H1 (cell line): Measurements from ENCODE around the gene PLPP4. TPM values are rescaled to one million over a fixed set of nuclear protein-coding genes. Genes with fewer than 3 reads are reported as not detected.

ENCODE experiments used
- CTCF ChIA-PET: fragments of 300-600 bp; sonication (Branson Sonifier 250); formaldehyde crosslinking; loops from one replicate; lab custom pipeline; 2021; ENCODE audit not compliant: partially characterized antibody; lab: Charles Lee
- POLR2A ChIA-PET: fragments of 300-600 bp; sonication (Branson Sonifier 250); formaldehyde crosslinking; loops from one replicate; lab custom pipeline; 2021; ENCODE audit warnings: inconsistent platforms; ENCODE audit not compliant: partially characterized antibody; lab: Charles Lee
- DNase-seq, 2 experiments: peaks; one replicate each; pipeline versions ENCODE4 v3.0.0 to v3.0.0-alpha.2; 2010 to 2022; ENCODE audit warnings: low spot score in 2 of 2, low read depth in 1 of 2, mixed read lengths in 1 of 2
- FAIRE-seq: peaks from 2 replicates; lab custom pipeline; 2011; peaks lifted over from hg19 to GRCh38; lab: Jason Lieb, UNC
- H2AFZ ChIP-seq: 2 replicates; pipeline ENCODE4 v1.8.1; 2012; ENCODE audit warnings: low read length, inconsistent platforms
- H2AK5ac ChIP-seq: 2 replicates; pipeline ENCODE4 v1.6.1; 2013; ENCODE audit warnings: low read depth, low read length
- H2BK120ac ChIP-seq: replicated peaks from 2 replicates; pipeline ENCODE3; 2013; ENCODE audit warnings: low read depth, low read length, inconsistent platforms
- H2BK12ac ChIP-seq: 2 replicates; pipeline ENCODE4 v1.6.1; 2013; ENCODE audit warnings: low read depth, low read length
- H2BK15ac ChIP-seq: 2 replicates; pipeline ENCODE4 v1.6.1; 2013; ENCODE audit warnings: low read length
- H2BK20ac ChIP-seq: 2 replicates; pipeline ENCODE4 v1.6.1; 2013; ENCODE audit warnings: low read length
- H2BK5ac ChIP-seq: 2 replicates; pipeline ENCODE4 v1.6.1; 2013; ENCODE audit warnings: low read depth, low read length
- H3K14ac ChIP-seq: 2 replicates; pipeline ENCODE4 v1.6.1; 2013; ENCODE audit warnings: inconsistent platforms; ENCODE audit not compliant: insufficient read length
- H3K18ac ChIP-seq: 2 replicates; pipeline ENCODE4 v1.6.1; 2013; ENCODE audit warnings: low read length; ENCODE audit errors: extremely low read depth
- H3K23ac ChIP-seq: 2 replicates; pipeline ENCODE4 v1.6.1; 2013; ENCODE audit warnings: inconsistent platforms; ENCODE audit not compliant: insufficient read length
- H3K23me2 ChIP-seq: 2 replicates; pipeline ENCODE4 v1.6.1; 2013; ENCODE audit warnings: low read depth, low read length
- H3K27ac ChIP-seq: 2 replicates; pipeline ENCODE4 v1.6.1; 2011; ENCODE audit warnings: low read depth, low read length, inconsistent platforms
- H3K27me3 ChIP-seq, 4 experiments: replicated peaks in 1 of 4; 1 replicate in 1 of 4; 2 replicates in 3 of 4; pipeline versions ENCODE4 v1.6.1 to v1.8.1; 2011 to 2013; ENCODE audit warnings: low read length in 3 of 4, mild to moderate bottlenecking in 3 of 4, inconsistent platforms in 2 of 4, mixed read lengths in 2 of 4, moderate library complexity in 1 of 4; ENCODE audit not compliant: control insufficient read depth in 3 of 4, insufficient read depth in 3 of 4; ENCODE audit errors: extremely low read depth in 1 of 4
- H3K36me3 ChIP-seq, 4 experiments: 2 replicates each; pipeline versions ENCODE4 v1.6.1 to v1.8.1; 2011 to 2013; ENCODE audit warnings: mild to moderate bottlenecking in 4 of 4, low read length in 3 of 4, moderate library complexity in 2 of 4, control low read depth in 1 of 4, inconsistent platforms in 1 of 4; ENCODE audit not compliant: insufficient read depth in 4 of 4, control insufficient read depth in 2 of 4
- H3K4ac ChIP-seq: replicated peaks from 2 replicates; pipeline ENCODE3; 2013; ENCODE audit warnings: low read length, low read depth, mixed read lengths, inconsistent platforms; ENCODE audit not compliant: insufficient read length
- H3K4me1 ChIP-seq, 4 experiments: replicated peaks in 1 of 4; 1 replicate in 1 of 4; 2 replicates in 3 of 4; pipeline versions ENCODE4 v1.6.1 to v1.8.1; 2011 to 2013; ENCODE audit warnings: low read length in 3 of 4, inconsistent platforms in 2 of 4, mixed read lengths in 1 of 4; ENCODE audit not compliant: insufficient read depth in 4 of 4, control insufficient read depth in 3 of 4
- H3K4me2 ChIP-seq, 2 experiments: 2 replicates each; pipeline versions ENCODE4 v1.6.1 to v1.8.1; 2011 to 2013; ENCODE audit warnings: low read depth in 2 of 2, low read length in 2 of 2, control low read depth in 1 of 2, inconsistent platforms in 1 of 2, mild to moderate bottlenecking in 1 of 2; ENCODE audit not compliant: insufficient read depth in 1 of 2
- H3K4me3 ChIP-seq, 4 experiments: fragments of 200-600, 300-600 bp in 1 of 4; sonication (generic), shearing (Covaris generic), sonication (Bioruptor Twin) in 1 of 4; 2 replicates each; pipeline versions ENCODE4 v1.5.1 to v1.8.1; 2011 to 2016; ENCODE audit warnings: low read length in 4 of 4, low read depth in 3 of 4, control low read depth in 2 of 4, inconsistent platforms in 2 of 4, mild to moderate bottlenecking in 2 of 4, mixed read lengths in 1 of 4, moderate library complexity in 1 of 4; ENCODE audit not compliant: insufficient read depth in 2 of 4; ENCODE audit errors: extremely low read depth in 1 of 4
- H3K56ac ChIP-seq: replicated peaks from 2 replicates; pipeline ENCODE3; 2013; ENCODE audit warnings: low read depth, mild to moderate bottlenecking, mixed read lengths, low read length, inconsistent platforms; ENCODE audit not compliant: insufficient read length
- H3K79me1 ChIP-seq: 2 replicates; pipeline ENCODE4 v1.6.1; 2013; ENCODE audit warnings: low read depth, low read length, control low read depth
- H3K79me2 ChIP-seq, 2 experiments: 2 replicates each; pipeline versions ENCODE4 v1.6.1 to v1.8.1; 2012 to 2013; ENCODE audit warnings: low read length in 2 of 2, mild to moderate bottlenecking in 2 of 2, inconsistent platforms in 1 of 2; ENCODE audit not compliant: insufficient read depth in 2 of 2, control insufficient read depth in 1 of 2
- H3K9ac ChIP-seq, 4 experiments: replicated peaks in 1 of 4; 1 replicate in 1 of 4; 2 replicates in 3 of 4; pipeline versions ENCODE4 v1.6.1 to v1.8.1; 2011 to 2013; ENCODE audit warnings: low read depth in 3 of 4, low read length in 3 of 4, control low read depth in 2 of 4, mild to moderate bottlenecking in 2 of 4, moderate library complexity in 2 of 4, inconsistent platforms in 1 of 4; ENCODE audit errors: extremely low read depth in 1 of 4
- H3K9me3 ChIP-seq, 2 experiments: 2 replicates each; pipeline versions ENCODE4 v1.6.1 to v1.8.1; 2012 to 2013; ENCODE audit warnings: mild to moderate bottlenecking in 2 of 2, moderate library complexity in 2 of 2, control low read depth in 1 of 2, inconsistent platforms in 1 of 2, low read depth in 1 of 2, low read length in 1 of 2, mixed read lengths in 1 of 2; ENCODE audit not compliant: insufficient read depth in 2 of 2
- H4K20me1 ChIP-seq, 2 experiments: replicated peaks in 1 of 2; 2 replicates each; pipeline versions ENCODE3 to v1.8.1; 2011 to 2013; ENCODE audit warnings: inconsistent platforms in 2 of 2, low read length in 2 of 2, mild to moderate bottlenecking in 1 of 2; ENCODE audit not compliant: insufficient read depth in 2 of 2, control insufficient read depth in 1 of 2
- H4K5ac ChIP-seq: 2 replicates; pipeline ENCODE4 v1.6.1; 2013; ENCODE audit warnings: low read length, low read depth, mixed read lengths, inconsistent platforms; ENCODE audit not compliant: insufficient read length
- H4K8ac ChIP-seq: 2 replicates; pipeline ENCODE4 v1.8.0; 2013; ENCODE audit warnings: mild to moderate bottlenecking, moderate library complexity, low read length, inconsistent platforms; ENCODE audit not compliant: insufficient read depth; ENCODE audit errors: extremely low read depth
- H4K91ac ChIP-seq: replicated peaks from 2 replicates; pipeline ENCODE3; 2013; ENCODE audit warnings: low read length, mixed read lengths, inconsistent platforms; ENCODE audit not compliant: insufficient read length
- ASH2L ChIP-seq: fragments of 200-600, 300-600 bp; sonication (generic); IDR thresholded peaks from one replicate; pipeline ENCODE4 v1.7.1; 2017; ENCODE audit warnings: low read length
- BCL11A ChIP-seq, 2 experiments: IDR thresholded peaks; one replicate each; pipeline ENCODE4 v1.6.1; 2011; ENCODE audit warnings: low read depth in 2 of 2, low read length in 2 of 2, mild to moderate bottlenecking in 2 of 2
- BRCA1 ChIP-seq: IDR thresholded peaks from 2 replicates; pipeline ENCODE4 v1.6.1; 2012; ENCODE audit warnings: low read depth, low read length, improper control_type of control experiment
- EGR1 ChIP-seq: IDR thresholded peaks from 2 replicates; pipeline ENCODE4 v1.6.1; 2011; ENCODE audit warnings: low read depth, low read length, borderline replicate concordance
- HDAC2 ChIP-seq, 2 experiments: fragments of 300-600 bp in 1 of 2; sonication (generic) in 1 of 2; IDR thresholded peaks; 2 replicates each; pipeline ENCODE4 v1.6.1; 2011 to 2012; ENCODE audit warnings: low read depth in 2 of 2, low read length in 2 of 2, mild to moderate bottlenecking in 2 of 2, moderate library complexity in 2 of 2, borderline replicate concordance in 1 of 2, inconsistent platforms in 1 of 2
- HDAC6 ChIP-seq: IDR thresholded peaks from one replicate; pipeline ENCODE4 v1.7.1; 2012; ENCODE audit warnings: low read depth, mild to moderate bottlenecking, inconsistent platforms, low read length, moderate library complexity
- KDM1A ChIP-seq: fragments of 200-600, 300-600 bp; sonication (generic); IDR thresholded peaks from 2 replicates; pipeline ENCODE4 v1.7.1; 2016; ENCODE audit warnings: mild to moderate bottlenecking, low read length, borderline replicate concordance
- MAX ChIP-seq: IDR thresholded peaks from 2 replicates; pipeline ENCODE4 v1.6.1; 2012; ENCODE audit warnings: inconsistent platforms
- RAD21 ChIP-seq, 2 experiments: IDR thresholded peaks in 1 of 2; conservative IDR thresholded peaks in 1 of 2; 2 replicates each; pipeline ENCODE4 v1.6.1; 2011; ENCODE audit warnings: low read depth in 2 of 2, low read length in 2 of 2, improper control_type of control experiment in 1 of 2, inconsistent platforms in 1 of 2, mild to moderate bottlenecking in 1 of 2, moderate library complexity in 1 of 2
- RFX5 ChIP-seq: IDR thresholded peaks from 2 replicates; pipeline ENCODE4 v1.6.1; 2011; ENCODE audit warnings: low read depth, low read length, improper control_type of control experiment, borderline replicate concordance
- SIX5 ChIP-seq: IDR thresholded peaks from 2 replicates; pipeline ENCODE4 v1.6.1; 2011; ENCODE audit warnings: mild to moderate bottlenecking, low read depth, low read length
- TCF12 ChIP-seq: IDR thresholded peaks from 2 replicates; pipeline ENCODE4 v1.6.1; 2011; ENCODE audit warnings: low read depth, mild to moderate bottlenecking, low read length
- USF2 ChIP-seq: IDR thresholded peaks from 2 replicates; pipeline ENCODE4 v1.6.1; 2011; ENCODE audit warnings: low read length, improper control_type of control experiment
- WGBS, 2 experiments: shearing (Covaris generic) in 1 of 2; methylation state at CpG; one replicate each; pipeline versions ENCODE4 v1.1.6 to v1.1.7; 2013 to 2015; ENCODE audit warnings: low lambda C conversion rate in 2 of 2, mixed read lengths in 2 of 2, inconsistent platforms in 1 of 2, low coverage in 1 of 2, missing lambda C conversion rate in 1 of 2; ENCODE audit not compliant: insufficient replicate concordance in 2 of 2, insufficient coverage in 1 of 2, insufficient read length in 1 of 2; ENCODE audit errors: extremely low coverage in 1 of 2, missing lambda C conversion rate in 1 of 2; 5-methylcytosine and 5-hydroxymethylcytosine counted together
- polyA plus RNA-seq, 7 experiments: library from polyadenylated mRNA; depleted of rRNA in 3 of 7; stranded (reverse) in 5 of 7; unstranded in 2 of 7; fragments of >200 nt in 5 of 7; fragments of 200-250 nt in 2 of 7; gene quantifications; 1 replicate in 5 of 7; 2 replicates in 1 of 7; 4 replicates in 1 of 7; pipeline versions ENCODE4 v1.2.1 to v1.2.3, GENCODE V29; 2011 to 2013; ENCODE audit warnings: missing spikeins in 2 of 7, mixed read lengths in 2 of 7
- total RNA-seq: library from RNA; stranded (reverse); fragmentation: NEBNext Ultra II Directional; extraction: Animal tissue kit (Norgen Biotek cat#: 25700); gene quantifications from 2 replicates; pipeline ENCODE4 v1.2.1, GENCODE V29; 2021

The PLPP4 gene
- total and polyA plus RNA-seq, 2 of the 8 experiments (the other 6 are each of a cell fraction or from before 2014, with no cell fraction given), result 0.30 TPM; not detected in 1

GRCh38 chr10:120414946-120415345 is 42.1 kb upstream of the PLPP4 start:
- no peak overlapping the region for H3K27ac ChIP-seq
- no peak overlapping the region for H4K5ac ChIP-seq
- H3K4me1 ChIP-seq, result peaks cover 0 to 3% (median 0%) of the 10 kb centered on the region in 4 experiments; a peak in 1 of 7 replicates
- CTCF ChIA-PET, result no interaction called here
- H2BK20ac ChIP-seq, result no peak overlapping the region
- H2BK120ac ChIP-seq, result no peak overlapping the region
- no peak overlapping the region for H4K91ac ChIP-seq
- H3K56ac ChIP-seq, result no peak overlapping the region
- POLR2A ChIA-PET, result no interaction called here
- H2BK15ac ChIP-seq, result no peak overlapping the region
- H2BK5ac ChIP-seq, result no peak overlapping the region
- H3K18ac ChIP-seq, result no peak overlapping the region
- no peak overlapping the region for H3K23ac ChIP-seq
- WGBS, 2 experiments, result 95% methylated on average over 3 of the region's 3 CpGs; no CpG with 5 or more reads in 1 of the 2 experiments
- H3K36me3 ChIP-seq, result no peaks in the 10 kb centered on the region
- no peaks in the 10 kb centered on the region for H3K27me3 ChIP-seq
- H3K9me3 ChIP-seq, result no peaks in the 10 kb centered on the region
- H3K4ac ChIP-seq, result no peak overlapping the region
- FAIRE-seq, result no peak
- no peak overlapping the region for H2AK5ac ChIP-seq
- H3K23me2 ChIP-seq, result no peaks in the 10 kb centered on the region
- H3K4me3 ChIP-seq, result no peak overlapping the region
- no peaks in the 10 kb centered on the region for H3K79me2 ChIP-seq
- H3K79me1 ChIP-seq, result no peaks in the 10 kb centered on the region
- H3K9ac ChIP-seq, result no peak overlapping the region
- H3K4me2 ChIP-seq, result no peak overlapping the region
- H4K8ac ChIP-seq, result no peak overlapping the region
- H3K14ac ChIP-seq, result no peak overlapping the region
- H2BK12ac ChIP-seq, result no peak overlapping the region
- H4K20me1 ChIP-seq, result no peaks in the 10 kb centered on the region
- no peak overlapping the region for H2AFZ ChIP-seq
- DNase-seq, result no peak
- TF ChIP-seq HDAC6 (no peak), ASH2L (no peak), BRCA1 (no peak), RFX5 (no peak), TCF12 (no peak), USF2 (no peak), RAD21 (IDR thresholded peaks at IDR 0.05 in 1 of 2, conservative IDR thresholded peaks at IDR 0.05 in 1 of 2; ENCODE audit: low read depth in 2 of 2, low read length in 2 of 2) (no peak), BCL11A (IDR thresholded peaks at IDR 0.05; ENCODE audit: low read depth in 2 of 2, low read length in 2 of 2) (no peak), KDM1A (no peak), HDAC2 (IDR thresholded peaks at IDR 0.05; ENCODE audit: borderline replicate concordance in 1 of 2, low read depth in 2 of 2, low read length in 2 of 2) (no peak), MAX (no peak), SIX5 (no peak), EGR1 (no peak)
